Measurements from ENCODE around the gene EVL. TPM values are rescaled to one million over a fixed set of nuclear protein-coding genes. Genes with fewer than 3 reads are reported as not detected.
A peak's percentile ranks its signal among the peaks of the same experiment; 100 is the strongest.

Gene EVL
- total and polyA plus RNA-seq, 2 of the 8 experiments (the other 6 are each of a cell fraction or from before 2014, with no cell fraction given): 30.7 to 64.6 TPM

GRCh38 chr14:100146531-100147091, 81.4 kb downstream of the EVL start:
- Histone ChIP-seq H4K5ac (ENCODE audit: insufficient read length, low read depth, low read length) (no peak overlapping the region), H3K4ac (replicated peaks; ENCODE audit: insufficient read length, low read depth, low read length) (no peak overlapping the region), H3K23ac (ENCODE audit: insufficient read length) (no peak overlapping the region), H3K14ac (ENCODE audit: insufficient read length) (no peak overlapping the region), H2AK5ac (ENCODE audit: low read depth, low read length) (no peak overlapping the region), H2BK15ac (ENCODE audit: low read length) (no peak overlapping the region), H3K79me2 (ENCODE audit: control insufficient read depth in 1 of 2, insufficient read depth in 2 of 2, low read length in 2 of 2) (no peaks in the 10 kb centered on the region; a peak in 1 of 4 replicates), H4K91ac (replicated peaks; ENCODE audit: insufficient read length, low read length) (no peak overlapping the region), H2BK20ac (ENCODE audit: low read length) (no peak overlapping the region), H3K56ac (replicated peaks; ENCODE audit: insufficient read length, low read depth, low read length) (no peak overlapping the region), H3K27ac (ENCODE audit: low read depth, low read length) (no peak overlapping the region), H4K8ac (ENCODE audit: extremely low read depth, insufficient read depth, low read length) (no peak overlapping the region; the same call in 1 of the 2 replicates), H2BK12ac (ENCODE audit: low read depth, low read length) (no peak overlapping the region), H3K79me1 (ENCODE audit: low read depth, low read length) (no peaks in the 10 kb centered on the region), H2BK120ac (replicated peaks; ENCODE audit: low read depth, low read length) (no peak overlapping the region), H2AFZ (ENCODE audit: low read length) (no peak overlapping the region), H3K9ac (replicated peaks in 1 of 4; ENCODE audit: extremely low read depth in 1 of 4, low read depth in 3 of 4, low read length in 3 of 4) (no peak overlapping the region), H3K18ac (ENCODE audit: extremely low read depth, low read length) (no peak overlapping the region), H2BK5ac (ENCODE audit: low read depth, low read length) (no peak overlapping the region), H3K27me3 (replicated peaks in 1 of 4; ENCODE audit: control insufficient read depth in 3 of 4, extremely low read depth in 1 of 4, insufficient read depth in 3 of 4, low read length in 3 of 4) (no peaks in the 10 kb centered on the region), H3K36me3 (ENCODE audit: control insufficient read depth in 2 of 4, insufficient read depth in 4 of 4, low read length in 3 of 4) (0 out of 8 replicates have a peak, but pooled peaks cover 0 to 3% (median 0%) of the 10 kb centered on the region in 4 experiments), H3K4me1 (replicated peaks in 1 of 4; ENCODE audit: control insufficient read depth in 3 of 4, insufficient read depth in 4 of 4, low read length in 3 of 4) (peaks cover 0 to 5% (median 0%) of the 10 kb centered on the region in 4 experiments; a peak in 1 of 7 replicates), H3K4me2 (ENCODE audit: insufficient read depth in 1 of 2, low read depth in 2 of 2, low read length in 2 of 2) (no peak overlapping the region), H3K4me3 (ENCODE audit: extremely low read depth in 1 of 4, insufficient read depth in 2 of 4, low read depth in 3 of 4, low read length in 4 of 4) (no peak overlapping the region), H4K20me1 (replicated peaks in 1 of 2; ENCODE audit: control insufficient read depth in 1 of 2, insufficient read depth in 2 of 2, low read length in 2 of 2) (peaks cover 0 to 3% of the 10 kb centered on the region in 2 experiments), H3K23me2 (ENCODE audit: low read depth, low read length) (no peaks in the 10 kb centered on the region), H3K9me3 (ENCODE audit: insufficient read depth in 2 of 2, low read depth in 1 of 2, low read length in 1 of 2) (no peaks in the 10 kb centered on the region)
- POLR2A ChIA-PET (ENCODE audit: partially characterized antibody): interaction anchor here (1.0 to 2.1 kb wide), 3 partner anchors 8 to 91 kb away, joined by 3 to 4 read pairs (median 3); no protein-coding TSS in a partner anchor
- no peak for FAIRE-seq
- CTCF ChIA-PET (ENCODE audit: partially characterized antibody): interaction anchor here (1.3 to 22.9 kb wide), 6 partner anchors 8 to 46 kb away, joined by 3 to 307 read pairs (median 6); partner anchors contain the start of gene DEGS2
- WGBS, 2 experiments (ENCODE audit: extremely low coverage in 1 of 2, insufficient coverage in 1 of 2, insufficient read length in 1 of 2, insufficient replicate concordance in 2 of 2, low coverage in 1 of 2, low lambda C conversion rate in 2 of 2, missing lambda C conversion rate in 1 of 2): 90% methylated on average over 28 of the region's 29 CpGs; no CpG with 5 or more reads in 1 of the 2 experiments
- no peak for DNase-seq (ENCODE audit: low read depth in 1 of 2, low spot score in 2 of 2)
- TF ChIP-seq EGR1 (IDR thresholded peaks at IDR 0.05; ENCODE audit: borderline replicate concordance, low read depth, low read length) (no peak), RAD21 (IDR thresholded peaks at IDR 0.05 in 1 of 2, conservative IDR thresholded peaks at IDR 0.05 in 1 of 2; ENCODE audit: low read depth in 2 of 2, low read length in 2 of 2) (peak in 1 of 2 experiments; percentile 29; a peak in 1 of 4 replicates), CTCF (IDR thresholded peaks at IDR 0.05; ENCODE audit: control extremely low read depth in 1 of 3, insufficient read depth in 1 of 3, low read depth in 1 of 3, low read length in 3 of 3) (peak in 1 of 3 experiments; percentile 20; a peak in 2 of 4 replicates)

Data from H1 (cell line).